ENCODE data around the gene PDZRN4.

The PDZRN4 gene

GRCh38 chr12:41361738-41362137 is 173.6 kb downstream of the PDZRN4 start:
- no peak overlapping the region for H3K27ac ChIP-seq (ENCODE audit: low read depth, low read length)

DNA sequence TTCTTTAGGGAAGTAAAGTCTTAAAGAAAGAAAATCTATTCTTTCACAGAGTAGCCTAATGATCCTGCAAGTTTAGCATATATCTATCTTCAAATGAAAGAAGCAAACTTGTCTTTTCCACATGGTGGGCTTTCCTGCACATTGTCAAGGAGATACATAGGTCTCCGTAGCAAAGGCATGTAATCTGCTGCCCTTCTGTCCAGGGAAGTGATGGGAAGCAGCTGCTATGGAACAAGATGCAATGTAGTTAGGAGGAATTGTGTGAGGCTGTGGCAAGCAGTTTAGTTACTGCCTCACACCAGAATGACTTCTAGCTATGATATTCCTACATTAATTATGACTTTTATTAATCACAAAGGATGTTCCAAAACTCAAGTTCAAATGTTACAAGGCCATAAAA is 174.4 kb downstream of the PDZRN4 start:
- H3K9me3 ChIP-seq (ENCODE audit: control insufficient read depth, insufficient read depth, low read depth, low read length), result no peaks in the 10 kb centered on the region
- H3K36me3 ChIP-seq (ENCODE audit: control insufficient read depth, insufficient read depth, low read length), result no peaks in the 10 kb centered on the region
- H3K27ac ChIP-seq (ENCODE audit: low read depth, low read length), result no peak overlapping the region
- no peak overlapping the region for H3K4me3 ChIP-seq (ENCODE audit: low read depth, low read length)
- no peak overlapping the region for H3K9ac ChIP-seq (ENCODE audit: low read length)
- H3K27me3 ChIP-seq (ENCODE audit: control insufficient read depth, insufficient read depth, low read length), result no peaks in the 10 kb centered on the region
- peaks cover 9% of the 10 kb centered on the region for H3K4me1 ChIP-seq (ENCODE audit: control insufficient read depth, insufficient read depth, low read length)

More at GRCh38 chr12:41361738-41362137, 173.6 kb downstream of the PDZRN4 start:
- no peaks in the 10 kb centered on the region for H3K27me3 ChIP-seq (ENCODE audit: control insufficient read depth, insufficient read depth, low read length)
- H3K9me3 ChIP-seq (ENCODE audit: control insufficient read depth, insufficient read depth, low read depth, low read length), result no peaks in the 10 kb centered on the region
- peaks cover 9% of the 10 kb centered on the region for H3K4me1 ChIP-seq (ENCODE audit: control insufficient read depth, insufficient read depth, low read length)
- H3K9ac ChIP-seq (ENCODE audit: low read length), result no peak overlapping the region
- no peaks in the 10 kb centered on the region for H3K36me3 ChIP-seq (ENCODE audit: control insufficient read depth, insufficient read depth, low read length)
- no peak overlapping the region for H3K4me3 ChIP-seq (ENCODE audit: low read depth, low read length)

GRCh38 chr12:41362931-41363330 is 174.8 kb downstream of the PDZRN4 start:
- H3K4me3 ChIP-seq (ENCODE audit: low read depth, low read length), result no peak overlapping the region
- H3K27ac ChIP-seq (ENCODE audit: low read depth, low read length), result no peak overlapping the region
- H3K9ac ChIP-seq (ENCODE audit: low read length), result no peak overlapping the region
- H3K4me1 ChIP-seq (ENCODE audit: control insufficient read depth, insufficient read depth, low read length), result peaks cover 9% of the 10 kb centered on the region
- H3K9me3 ChIP-seq (ENCODE audit: control insufficient read depth, insufficient read depth, low read depth, low read length), result no peaks in the 10 kb centered on the region
- H3K36me3 ChIP-seq (ENCODE audit: control insufficient read depth, insufficient read depth, low read length), result no peaks in the 10 kb centered on the region
- no peaks in the 10 kb centered on the region for H3K27me3 ChIP-seq (ENCODE audit: control insufficient read depth, insufficient read depth, low read length)

GRCh38 chr12:41364211-41364610 is 176.1 kb downstream of the PDZRN4 start:
- H3K9ac ChIP-seq (ENCODE audit: low read length), result no peak overlapping the region
- H3K4me3 ChIP-seq (ENCODE audit: low read depth, low read length), result no peak overlapping the region
- no peaks in the 10 kb centered on the region for H3K27me3 ChIP-seq (ENCODE audit: control insufficient read depth, insufficient read depth, low read length)
- no peaks in the 10 kb centered on the region for H3K9me3 ChIP-seq (ENCODE audit: control insufficient read depth, insufficient read depth, low read depth, low read length)
- H3K27ac ChIP-seq (ENCODE audit: low read depth, low read length), result no peak overlapping the region
- no peaks in the 10 kb centered on the region for H3K36me3 ChIP-seq (ENCODE audit: control insufficient read depth, insufficient read depth, low read length)
- H3K4me1 ChIP-seq (ENCODE audit: control insufficient read depth, insufficient read depth, low read length), result peaks cover 9% of the 10 kb centered on the region

- H3K9me3 ChIP-seq (ENCODE audit: control insufficient read depth, insufficient read depth, low read depth, low read length), result no peaks in the 10 kb centered on the region
- H3K27me3 ChIP-seq (ENCODE audit: control insufficient read depth, insufficient read depth, low read length), result no peaks in the 10 kb centered on the region
- peak overlapping the region; percentile 10 for H3K9ac ChIP-seq (ENCODE audit: low read length)
- H3K36me3 ChIP-seq (ENCODE audit: control insufficient read depth, insufficient read depth, low read length), result no peaks in the 10 kb centered on the region
- H3K4me1 ChIP-seq (ENCODE audit: control insufficient read depth, insufficient read depth, low read length), result peaks cover 9% of the 10 kb centered on the region
- no peak overlapping the region for H3K27ac ChIP-seq (ENCODE audit: low read depth, low read length)
- H3K4me3 ChIP-seq (ENCODE audit: low read depth, low read length), result no peak overlapping the region
Measured at GRCh38 chr12:41365653-41366171, 177.6 kb downstream of the PDZRN4 start.

- peaks cover 9% of the 10 kb centered on the region for H3K4me1 ChIP-seq (ENCODE audit: control insufficient read depth, insufficient read depth, low read length)
- no peaks in the 10 kb centered on the region for H3K27me3 ChIP-seq (ENCODE audit: control insufficient read depth, insufficient read depth, low read length)
- peaks cover 5% of the 10 kb centered on the region; the same call in 1 of the 2 replicates for H3K9me3 ChIP-seq (ENCODE audit: control insufficient read depth, insufficient read depth, low read depth, low read length)
- no peak overlapping the region for H3K9ac ChIP-seq (ENCODE audit: low read length)
- no peaks in the 10 kb centered on the region for H3K36me3 ChIP-seq (ENCODE audit: control insufficient read depth, insufficient read depth, low read length)
- H3K27ac ChIP-seq (ENCODE audit: low read depth, low read length), result no peak overlapping the region
- no peak overlapping the region for H3K4me3 ChIP-seq (ENCODE audit: low read depth, low read length)
Measured at GRCh38 chr12:41367726-41368405, 179.7 kb downstream of the PDZRN4 start.

GRCh38 chr12:41380878-41381277 is 192.8 kb downstream of the PDZRN4 start:
- no peaks in the 10 kb centered on the region for H3K36me3 ChIP-seq (ENCODE audit: control insufficient read depth, insufficient read depth, low read length)
- no peak overlapping the region for H3K27ac ChIP-seq (ENCODE audit: low read depth, low read length)
- no peak overlapping the region for H3K4me3 ChIP-seq (ENCODE audit: low read depth, low read length)
- no peaks in the 10 kb centered on the region for H3K27me3 ChIP-seq (ENCODE audit: control insufficient read depth, insufficient read depth, low read length)
- H3K9me3 ChIP-seq (ENCODE audit: control insufficient read depth, insufficient read depth, low read depth, low read length), result peaks cover 21% of the 10 kb centered on the region
- H3K4me1 ChIP-seq (ENCODE audit: control insufficient read depth, insufficient read depth, low read length), result no peaks in the 10 kb centered on the region
- no peak overlapping the region for H3K9ac ChIP-seq (ENCODE audit: low read length)

DNA sequence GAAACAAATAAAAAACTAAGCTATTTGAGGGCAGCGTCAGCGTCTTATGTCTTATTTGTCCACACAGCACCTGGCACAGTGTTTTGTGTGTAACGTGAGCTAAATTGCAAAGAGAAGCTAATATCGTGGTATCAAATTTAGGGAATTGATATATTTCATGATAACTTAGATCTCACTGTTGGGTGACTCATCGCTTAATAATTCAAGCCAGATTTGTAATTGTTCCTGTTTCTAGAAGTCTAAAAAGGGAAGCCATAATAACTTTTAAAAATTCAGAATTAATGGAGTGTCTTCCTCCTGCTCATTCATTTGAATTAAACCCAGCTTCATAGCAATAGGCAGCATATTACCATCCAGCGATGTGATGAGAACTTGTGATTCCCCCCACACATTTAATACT is 214.7 kb downstream of the PDZRN4 start:
- H3K27ac ChIP-seq (ENCODE audit: low read depth, low read length), result no peak overlapping the region
- H3K36me3 ChIP-seq (ENCODE audit: control insufficient read depth, insufficient read depth, low read length), result no peaks in the 10 kb centered on the region
- no peak overlapping the region for H3K4me3 ChIP-seq (ENCODE audit: low read depth, low read length)
- H3K4me1 ChIP-seq (ENCODE audit: control insufficient read depth, insufficient read depth, low read length), result peaks cover 10% of the 10 kb centered on the region; the same call in 1 of the 2 replicates
- peaks cover 10% of the 10 kb centered on the region for H3K9me3 ChIP-seq (ENCODE audit: control insufficient read depth, insufficient read depth, low read depth, low read length)
- no peaks in the 10 kb centered on the region for H3K27me3 ChIP-seq (ENCODE audit: control insufficient read depth, insufficient read depth, low read length)
- no peak overlapping the region for H3K9ac ChIP-seq (ENCODE audit: low read length)

DNA sequence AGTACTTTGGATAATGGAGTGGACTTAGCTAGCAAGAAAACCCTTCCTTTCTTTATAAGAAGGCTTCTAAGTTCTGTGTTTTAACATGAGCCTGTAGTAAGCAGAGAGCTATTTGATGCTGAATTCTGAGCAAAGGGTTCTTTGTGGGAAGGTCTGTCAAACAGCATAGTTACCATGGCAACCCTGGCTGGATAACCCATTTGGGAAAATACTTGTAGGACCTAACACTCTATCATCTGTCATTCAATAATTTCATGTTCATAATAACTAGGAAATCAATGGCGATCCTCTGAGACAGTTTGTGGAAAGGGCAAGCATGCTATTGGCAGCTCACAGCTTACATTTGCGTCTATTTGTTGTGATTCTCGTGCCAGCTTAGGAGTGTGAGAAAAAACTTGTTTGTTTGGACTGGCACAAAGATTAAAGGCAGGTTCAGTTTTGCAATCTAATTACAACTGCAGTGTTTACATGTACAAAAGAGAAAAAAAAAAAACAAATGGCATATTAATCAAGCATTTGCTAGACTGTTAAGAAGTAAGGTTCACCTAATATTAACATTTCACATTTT is 219.2 kb downstream of the PDZRN4 start:
- peaks cover 10% of the 10 kb centered on the region; the same call in 1 of the 2 replicates for H3K4me1 ChIP-seq (ENCODE audit: control insufficient read depth, insufficient read depth, low read length)
- no peak overlapping the region for H3K27ac ChIP-seq (ENCODE audit: low read depth, low read length)
- H3K27me3 ChIP-seq (ENCODE audit: control insufficient read depth, insufficient read depth, low read length), result no peaks in the 10 kb centered on the region
- no peak overlapping the region for H3K9ac ChIP-seq (ENCODE audit: low read length)
- peaks cover 10% of the 10 kb centered on the region for H3K9me3 ChIP-seq (ENCODE audit: control insufficient read depth, insufficient read depth, low read depth, low read length)
- H3K36me3 ChIP-seq (ENCODE audit: control insufficient read depth, insufficient read depth, low read length), result no peaks in the 10 kb centered on the region
- no peak overlapping the region for H3K4me3 ChIP-seq (ENCODE audit: low read depth, low read length)

DNA sequence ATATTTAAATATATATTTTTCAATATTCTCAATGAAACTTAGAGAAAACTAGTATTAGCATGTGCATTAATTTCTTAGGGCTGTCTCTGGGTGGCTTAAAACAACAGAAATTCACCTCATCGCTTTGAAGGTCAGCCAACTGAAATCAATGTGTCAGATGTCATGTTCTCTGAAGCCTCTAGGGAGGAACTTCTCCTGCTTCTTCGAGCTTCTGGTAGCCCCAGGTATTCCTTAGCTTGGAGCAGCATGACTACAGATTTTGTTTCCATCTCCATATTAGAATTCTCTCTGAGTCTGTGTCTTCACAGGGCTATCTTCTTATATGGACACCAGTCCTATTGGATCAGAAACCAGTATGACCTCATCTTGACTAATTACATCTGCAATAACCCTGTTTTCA is 221.5 kb downstream of the PDZRN4 start:
- Histone ChIP-seq H3K4me1 (ENCODE audit: control insufficient read depth, insufficient read depth, low read length) (peaks cover 1% of the 10 kb centered on the region; the same call in 1 of the 2 replicates), H3K9ac (ENCODE audit: low read length) (no peak overlapping the region), H3K9me3 (ENCODE audit: control insufficient read depth, insufficient read depth, low read depth, low read length) (peaks cover 10% of the 10 kb centered on the region), H3K27ac (ENCODE audit: low read depth, low read length) (no peak overlapping the region), H3K27me3 (ENCODE audit: control insufficient read depth, insufficient read depth, low read length) (no peaks in the 10 kb centered on the region), H3K4me3 (ENCODE audit: low read depth, low read length) (no peak overlapping the region), H3K36me3 (ENCODE audit: control insufficient read depth, insufficient read depth, low read length) (no peaks in the 10 kb centered on the region)

DNA sequence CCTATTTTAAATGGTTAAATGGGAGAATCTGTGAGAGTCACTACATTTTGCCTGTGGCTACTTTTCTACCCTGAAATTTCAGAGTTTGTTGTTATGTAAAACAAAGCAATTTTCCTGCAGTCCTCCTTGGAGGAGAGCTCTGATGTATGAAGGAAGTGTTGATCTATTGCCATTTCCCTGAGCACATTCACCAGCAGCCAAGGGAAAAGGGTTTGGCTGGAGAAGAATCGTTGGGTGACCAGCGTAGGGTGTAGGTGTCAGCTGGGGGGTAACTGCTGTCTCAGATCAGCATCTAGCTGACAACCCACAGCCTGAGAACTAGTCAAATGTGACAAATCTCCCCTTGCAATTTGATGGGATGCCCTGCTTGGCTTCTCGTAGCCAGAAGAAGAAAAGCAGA is 230.5 kb downstream of the PDZRN4 start:
- H3K36me3 ChIP-seq (ENCODE audit: control insufficient read depth, insufficient read depth, low read length), result no peaks in the 10 kb centered on the region
- no peaks in the 10 kb centered on the region for H3K9me3 ChIP-seq (ENCODE audit: control insufficient read depth, insufficient read depth, low read depth, low read length)
- H3K4me1 ChIP-seq (ENCODE audit: control insufficient read depth, insufficient read depth, low read length), result peaks cover 30% of the 10 kb centered on the region
- H3K27me3 ChIP-seq (ENCODE audit: control insufficient read depth, insufficient read depth, low read length), result no peaks in the 10 kb centered on the region
- H3K27ac ChIP-seq (ENCODE audit: low read depth, low read length), result peak overlapping the region; percentile 31; the same call in 1 of the 2 replicates
- H3K4me3 ChIP-seq (ENCODE audit: low read depth, low read length), result no peak overlapping the region
- no peak overlapping the region for H3K9ac ChIP-seq (ENCODE audit: low read length)

Measured in HUES6 (cell line).